Kidney epithelial cell (primary cell): Measurements from ENCODE around the gene FUNDC1. TPM values are rescaled to one million over a fixed set of nuclear protein-coding genes. Genes with fewer than 3 reads are reported as not detected.

Experiments used
- DNase-seq: peaks from one replicate; pipeline ENCODE4 v3.0.0-alpha.2; 2010; ENCODE audit warnings: low read depth
- H3K27me3 ChIP-seq: 2 replicates; pipeline ENCODE4 v1.6.0; 2011; ENCODE audit warnings: low read length; ENCODE audit not compliant: control insufficient read depth, insufficient read depth
- H3K36me3 ChIP-seq: 2 replicates; pipeline ENCODE4 v1.5.1; 2011; ENCODE audit warnings: low read length; ENCODE audit not compliant: control insufficient read depth, insufficient read depth
- H3K4me3 ChIP-seq: 2 replicates; pipeline ENCODE4 v1.5.1; 2011; ENCODE audit warnings: low read depth, mild to moderate bottlenecking, control low read depth, low read length
- total RNA-seq: library from RNA; depleted of rRNA; stranded (reverse); fragments of >200 nt; gene quantifications from 2 replicates; pipeline ENCODE4 v1.2.3, GENCODE V29; 2015
- TF ChIP-seq, protein P1 (sequence below): IDR thresholded peaks from 2 replicates; pipeline ENCODE4 v1.5.1; 2011; ENCODE audit warnings: mild to moderate bottlenecking, moderate library complexity, low read length, control low read depth, inconsistent platforms; ENCODE audit not compliant: insufficient read depth, poor library complexity, severe bottlenecking

FUNDC1 gene, protein sequence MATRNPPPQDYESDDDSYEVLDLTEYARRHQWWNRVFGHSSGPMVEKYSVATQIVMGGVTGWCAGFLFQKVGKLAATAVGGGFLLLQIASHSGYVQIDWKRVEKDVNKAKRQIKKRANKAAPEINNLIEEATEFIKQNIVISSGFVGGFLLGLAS
- 13.0 and 13.3 TPM in 2 replicates for total RNA-seq

DNA sequence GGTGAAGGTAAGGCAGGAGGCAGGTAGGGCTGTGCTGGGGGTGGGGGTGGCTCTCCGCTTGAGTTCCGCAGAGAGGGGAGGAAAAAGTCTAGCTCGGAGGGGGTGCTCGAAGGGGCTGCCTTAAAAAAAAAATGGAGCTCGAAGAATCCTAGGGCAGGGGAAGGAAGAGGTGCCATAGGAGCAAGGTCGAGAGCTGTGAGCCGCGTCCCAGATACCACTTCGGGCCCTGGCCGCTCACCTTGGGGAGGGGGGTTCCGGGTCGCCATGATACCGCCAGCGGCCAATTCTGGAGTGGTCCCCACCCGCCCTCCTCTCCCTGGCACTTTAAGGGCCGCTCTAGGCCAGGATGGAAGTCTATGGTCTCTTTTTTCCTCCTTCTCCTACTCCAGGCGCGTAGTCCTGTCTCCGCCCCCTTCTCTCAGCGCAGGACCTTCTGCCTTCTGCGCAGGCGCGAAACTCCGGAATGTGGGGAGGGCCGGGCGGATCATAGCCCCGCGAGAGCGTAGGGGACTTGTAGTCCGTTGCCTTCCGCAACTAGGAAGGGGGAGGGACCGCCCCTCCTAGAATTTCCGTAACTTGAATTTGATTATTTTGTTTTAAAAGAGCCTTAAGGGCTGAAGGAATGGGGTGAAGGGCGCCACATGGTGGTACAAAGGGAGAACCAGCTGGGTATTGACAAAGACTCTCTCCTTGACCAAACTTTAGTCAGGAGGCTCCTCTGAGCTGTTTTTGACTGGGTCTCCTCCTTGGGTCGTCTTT is at the start of gene FUNDC1:
FUNDC1 (minus strand) TSS at position 293 of the 759 bp plus-strand sequence; CDS start at position 266, 27 bp downstream.
- peak; percentile 81 for DNase-seq
- TF ChIP-seq, protein P1, sequence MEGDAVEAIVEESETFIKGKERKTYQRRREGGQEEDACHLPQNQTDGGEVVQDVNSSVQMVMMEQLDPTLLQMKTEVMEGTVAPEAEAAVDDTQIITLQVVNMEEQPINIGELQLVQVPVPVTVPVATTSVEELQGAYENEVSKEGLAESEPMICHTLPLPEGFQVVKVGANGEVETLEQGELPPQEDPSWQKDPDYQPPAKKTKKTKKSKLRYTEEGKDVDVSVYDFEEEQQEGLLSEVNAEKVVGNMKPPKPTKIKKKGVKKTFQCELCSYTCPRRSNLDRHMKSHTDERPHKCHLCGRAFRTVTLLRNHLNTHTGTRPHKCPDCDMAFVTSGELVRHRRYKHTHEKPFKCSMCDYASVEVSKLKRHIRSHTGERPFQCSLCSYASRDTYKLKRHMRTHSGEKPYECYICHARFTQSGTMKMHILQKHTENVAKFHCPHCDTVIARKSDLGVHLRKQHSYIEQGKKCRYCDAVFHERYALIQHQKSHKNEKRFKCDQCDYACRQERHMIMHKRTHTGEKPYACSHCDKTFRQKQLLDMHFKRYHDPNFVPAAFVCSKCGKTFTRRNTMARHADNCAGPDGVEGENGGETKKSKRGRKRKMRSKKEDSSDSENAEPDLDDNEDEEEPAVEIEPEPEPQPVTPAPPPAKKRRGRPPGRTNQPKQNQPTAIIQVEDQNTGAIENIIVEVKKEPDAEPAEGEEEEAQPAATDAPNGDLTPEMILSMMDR: peak; percentile 36
- Histone ChIP-seq H3K36me3 (no peaks in the 10 kb centered on the region), H3K27me3 (no peaks in the 10 kb centered on the region), H3K4me3 (peak within 1 kb of the TSS; percentile 40)

DNA sequence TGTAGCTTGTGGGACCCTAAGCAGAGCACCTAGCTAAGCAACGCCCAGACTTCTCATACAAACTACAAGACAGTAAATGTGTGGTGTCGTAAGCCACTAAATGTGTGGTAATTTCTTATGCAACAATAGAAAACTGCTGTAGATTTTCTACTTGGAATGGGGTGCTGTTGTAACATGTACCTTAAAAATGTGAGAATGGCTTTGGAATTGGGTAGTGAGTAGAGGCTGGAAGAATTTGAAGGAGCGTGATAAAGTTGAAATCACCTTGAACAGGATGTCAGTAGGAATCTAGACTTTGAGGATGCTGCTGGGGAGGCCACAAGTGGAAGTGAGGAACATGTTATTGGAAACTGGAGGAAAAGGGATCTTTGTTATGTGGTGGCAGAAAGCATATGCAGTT is 43.2 kb upstream of the FUNDC1 start:
- H3K36me3 ChIP-seq: no peaks in the 10 kb centered on the region
- TF ChIP-seq, protein P1: no peak
- H3K27me3 ChIP-seq: no peaks in the 10 kb centered on the region
- H3K4me3 ChIP-seq: no peak overlapping the region
- DNase-seq: no peak

DNA sequence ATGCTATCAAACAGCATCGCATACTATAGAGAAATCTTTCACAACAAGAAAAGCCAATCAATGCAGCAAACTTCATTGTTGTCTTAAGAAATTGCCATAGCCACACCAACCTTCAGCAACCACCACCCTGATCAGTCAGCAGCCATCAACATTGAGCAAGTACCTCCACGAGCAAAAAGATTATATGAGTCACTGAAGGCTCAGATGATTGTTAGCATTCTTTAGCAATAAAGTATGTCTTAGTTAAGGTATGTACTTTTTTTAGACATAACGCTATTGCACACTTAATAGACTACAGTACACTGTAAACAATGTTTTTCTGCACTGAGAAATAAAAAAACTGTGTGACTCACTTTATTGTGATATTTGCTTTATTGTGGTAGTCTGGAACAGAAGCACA is 37.8 kb upstream of the FUNDC1 start:
- no peaks in the 10 kb centered on the region for H3K36me3 ChIP-seq
- DNase-seq: peak; percentile 4
- TF ChIP-seq, protein P1: no peak
- H3K27me3 ChIP-seq: no peaks in the 10 kb centered on the region
- H3K4me3 ChIP-seq: no peak overlapping the region

DNA sequence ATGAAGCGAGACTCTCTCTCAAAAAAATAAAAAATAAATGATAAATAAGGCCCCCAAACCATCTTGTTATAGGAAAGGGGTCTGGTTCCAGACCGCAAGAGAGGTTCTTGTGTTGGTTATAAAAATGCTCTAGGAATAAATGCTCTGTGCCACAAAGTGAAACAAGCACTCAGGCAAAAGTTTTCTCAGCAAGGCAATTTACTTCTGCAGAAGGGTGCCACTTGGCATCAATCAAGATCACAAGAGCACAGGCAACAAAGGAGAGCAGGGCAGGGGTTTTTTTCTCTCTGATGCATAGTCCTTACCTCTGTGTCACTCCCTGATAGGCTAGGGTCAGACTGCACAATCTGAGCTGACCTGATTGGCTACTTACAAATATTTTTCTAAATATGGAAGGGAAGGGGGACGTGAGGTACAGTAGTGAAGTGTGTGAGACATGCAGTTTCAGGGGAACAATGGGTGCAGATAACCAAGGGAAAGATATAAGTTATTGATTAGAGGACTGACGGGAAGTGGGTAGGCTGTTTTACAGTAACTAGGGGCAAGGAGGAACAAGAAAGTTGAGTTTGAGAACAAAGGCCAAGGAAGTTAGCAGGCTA is 29.8 kb upstream of the FUNDC1 start:
- Histone ChIP-seq H3K4me3 (no peak overlapping the region), H3K36me3 (no peaks in the 10 kb centered on the region), H3K27me3 (no peaks in the 10 kb centered on the region)
- no peak for DNase-seq
- TF ChIP-seq, protein P1: no peak

DNA sequence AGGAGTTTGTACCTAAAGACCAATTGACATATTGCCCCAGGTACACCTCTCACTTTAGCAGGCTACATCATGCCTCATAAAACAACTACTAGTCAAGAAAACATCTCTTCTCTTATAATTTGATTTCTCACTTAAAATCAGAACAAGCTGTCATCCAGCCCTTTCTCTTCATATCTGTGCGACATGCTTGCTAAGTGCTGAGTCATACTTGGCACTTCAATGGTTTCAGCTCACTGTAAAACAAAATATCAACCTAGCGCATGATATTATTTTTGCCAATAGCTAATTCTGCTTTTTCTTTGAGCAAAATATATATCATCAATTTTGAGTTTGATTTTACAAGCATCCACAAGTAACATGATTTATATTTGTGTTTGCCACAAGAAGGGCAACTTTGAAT is 27.9 kb upstream of the FUNDC1 start:
- no peak overlapping the region for H3K4me3 ChIP-seq
- DNase-seq: no peak
- no peaks in the 10 kb centered on the region for H3K36me3 ChIP-seq
- TF ChIP-seq, protein P1: no peak
- H3K27me3 ChIP-seq: no peaks in the 10 kb centered on the region
